HG03469 (cell line): ENCODE results near the gene LDLRAD4.

Experiments
- ATAC-seq: cut with Tn5 transposase; IDR thresholded peaks from one replicate; pipeline ENCODE4 v1.9.1; 2021; ENCODE audit warnings: mild to moderate bottlenecking, moderate library complexity, moderate number of reproducible peaks; ENCODE audit not compliant: unreplicated experiment

LDLRAD4 gene

DNA sequence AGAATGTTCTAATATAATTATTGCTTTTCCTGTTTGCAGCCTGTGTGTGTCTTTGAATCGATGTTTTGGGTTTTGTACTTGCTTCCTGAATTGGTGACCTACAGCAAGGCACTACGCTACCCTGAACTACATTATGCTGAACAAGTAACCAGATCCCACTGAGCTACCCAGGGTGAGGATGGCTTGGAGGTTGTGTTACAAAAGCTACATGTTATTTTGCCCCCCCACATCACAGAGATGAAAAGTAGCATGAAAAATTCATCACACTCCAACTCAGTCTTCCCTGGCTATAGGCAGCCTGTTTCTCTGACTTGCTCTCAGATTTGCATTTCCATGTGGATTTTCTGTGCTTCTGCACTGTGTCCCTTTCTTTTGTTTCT, 162.1 kb downstream of the LDLRAD4 start:
- no peak for ATAC-seq

DNA sequence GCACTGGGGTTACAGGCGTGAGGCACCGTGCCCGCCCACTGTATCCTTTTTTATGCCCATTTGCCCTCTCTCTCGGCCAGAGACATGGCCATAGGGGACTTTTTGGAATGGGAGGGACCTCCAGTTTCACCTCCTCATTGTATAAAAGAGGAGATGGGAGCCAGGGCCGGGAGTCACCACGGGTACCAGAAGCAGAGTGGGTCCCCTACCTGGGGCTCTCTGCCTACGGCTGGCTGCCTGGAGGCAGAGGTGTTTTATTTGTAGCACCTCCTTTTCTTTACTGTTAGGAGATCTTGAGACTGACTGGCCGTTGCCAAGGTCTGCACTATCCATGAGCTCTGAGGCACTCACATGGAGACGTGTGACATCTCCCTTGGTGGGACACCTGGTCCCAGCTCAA, 162.8 kb downstream of the LDLRAD4 start:
- no peak for ATAC-seq

DNA sequence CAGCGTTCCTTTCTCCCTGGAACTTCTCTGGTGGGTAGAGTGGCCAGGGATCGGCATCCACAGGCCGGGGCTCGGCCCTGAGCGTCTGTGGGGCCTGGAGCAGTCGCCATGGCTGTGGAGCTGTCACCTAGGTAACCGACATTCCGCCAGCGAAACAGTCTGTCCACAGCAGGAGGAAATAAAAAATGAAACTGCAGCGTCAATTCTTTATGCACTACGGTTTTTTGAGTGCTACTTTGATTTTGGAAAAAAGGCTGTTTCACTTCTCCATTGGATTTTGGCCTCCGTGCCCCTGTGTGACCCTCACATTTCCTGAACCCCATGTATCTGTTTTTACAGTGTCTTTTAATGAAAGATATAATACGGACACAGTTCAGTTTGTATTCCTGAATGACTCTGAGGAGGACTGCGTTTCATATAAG, 163.4 kb downstream of the LDLRAD4 start:
- ATAC-seq = no peak

DNA sequence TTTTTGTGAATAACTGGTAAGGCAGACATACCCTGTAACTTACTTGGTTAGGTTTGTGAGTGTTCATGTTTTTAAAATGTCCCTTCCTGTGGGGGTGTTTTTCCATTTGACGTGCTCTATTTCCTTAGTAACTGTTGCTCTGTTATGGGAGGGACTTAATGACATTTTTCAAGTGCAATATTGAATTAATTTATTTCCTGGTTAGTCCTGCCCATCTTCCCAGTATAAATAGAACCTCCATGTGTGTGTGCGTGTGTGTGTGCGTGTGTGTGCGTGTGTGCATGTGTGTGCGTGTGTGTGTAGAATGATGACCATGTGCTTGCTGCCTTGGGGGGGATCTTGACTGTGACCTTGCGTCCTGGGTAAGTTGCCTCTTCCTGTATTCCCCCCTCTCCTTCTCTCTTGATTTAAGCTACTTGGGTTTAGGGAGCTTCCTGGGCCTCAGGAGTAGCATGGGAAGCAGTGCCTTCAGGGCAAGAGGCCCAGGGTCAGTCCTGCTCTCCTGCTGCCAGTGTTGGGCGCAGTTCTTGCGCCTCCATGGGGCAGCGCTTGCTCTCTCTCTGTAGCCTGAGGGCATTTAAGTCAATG, 163.9 kb downstream of the LDLRAD4 start:
- ATAC-seq = no peak

DNA sequence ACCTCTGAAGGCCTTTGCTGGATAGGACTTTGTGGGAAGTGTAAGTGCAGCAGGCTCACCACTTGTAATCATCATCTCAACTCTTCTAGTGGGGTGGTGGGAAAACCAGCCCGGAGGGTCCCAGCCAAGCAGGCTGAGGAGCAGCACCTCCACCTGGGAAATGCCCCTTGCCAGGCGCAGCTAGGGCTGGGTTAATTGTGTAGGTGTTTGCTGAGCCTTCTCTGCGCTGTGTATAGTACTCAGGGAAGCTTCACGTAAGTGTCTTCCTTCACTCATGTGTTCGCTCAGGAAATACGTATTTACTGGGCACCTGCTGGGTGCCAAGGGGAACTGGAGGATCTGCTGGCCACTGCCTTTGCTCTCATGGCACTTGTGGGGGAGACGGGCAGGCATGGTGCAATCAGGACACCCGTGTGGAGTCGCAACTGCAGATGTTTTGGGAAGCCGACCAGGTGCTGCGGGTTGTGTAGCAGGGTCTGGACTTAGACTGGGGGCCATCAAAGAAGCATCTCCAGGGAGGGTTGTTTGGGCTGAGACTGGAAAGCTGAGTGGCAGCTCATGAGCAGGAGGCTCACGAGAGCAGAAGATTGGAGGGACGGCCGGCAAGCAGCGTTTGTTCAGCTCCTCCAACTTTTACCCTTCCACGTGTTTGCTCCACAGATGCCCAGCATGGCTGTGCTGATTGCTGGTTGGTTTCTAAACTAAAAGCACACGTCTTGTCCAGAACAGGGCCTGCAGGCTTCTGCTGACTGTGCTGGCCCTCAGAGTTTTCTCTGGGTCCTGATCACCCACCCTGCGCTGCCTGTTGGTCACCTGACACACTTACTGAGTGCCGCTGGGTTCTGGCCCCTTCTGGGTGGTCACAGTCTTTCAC, 164.6 kb downstream of the LDLRAD4 start:
- no peak for ATAC-seq

DNA sequence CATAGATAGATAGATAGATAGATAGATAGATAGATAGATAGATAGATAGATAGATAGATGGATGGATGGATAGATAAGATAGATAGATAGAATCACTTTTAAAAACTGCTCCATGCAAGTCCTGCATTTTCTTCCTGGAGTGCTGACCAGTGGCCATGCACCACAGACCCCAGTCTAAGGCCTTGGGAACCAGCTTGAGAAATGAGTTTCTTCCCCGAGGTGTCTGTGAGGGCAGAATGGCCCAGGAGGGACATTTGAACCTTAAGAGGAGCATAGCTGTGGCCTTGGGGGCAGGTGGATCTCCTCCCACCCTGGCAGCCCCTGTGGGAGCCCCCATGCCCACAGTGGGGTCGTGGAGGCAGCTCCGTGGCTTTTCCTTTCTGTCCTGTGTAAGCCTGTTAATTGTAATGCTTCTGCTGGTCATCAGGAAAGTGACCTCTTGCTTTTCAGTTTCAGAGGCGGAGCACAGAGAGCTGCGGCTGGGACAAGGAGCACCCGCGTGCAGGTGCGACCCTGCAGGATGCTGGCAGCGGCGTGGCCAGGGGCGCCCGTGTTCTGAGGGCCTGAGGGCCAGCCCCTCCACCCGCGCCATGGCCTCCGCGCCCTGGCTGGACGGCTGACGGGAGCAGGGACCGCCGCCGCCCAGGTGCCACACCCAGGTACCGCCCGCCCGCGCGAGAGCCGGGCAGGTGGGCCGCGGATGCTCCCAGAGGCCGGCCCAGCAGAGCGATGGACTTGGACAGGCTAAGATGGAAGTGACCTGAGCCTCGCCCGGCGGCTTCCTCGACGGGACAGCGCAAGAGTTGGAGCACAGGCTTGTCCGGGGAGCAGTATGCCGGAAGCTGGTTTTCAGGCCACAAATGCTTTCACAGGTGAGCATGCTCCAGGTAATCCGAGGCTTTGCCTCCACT, 168.6 kb downstream of the LDLRAD4 start:
- ATAC-seq = no peak

DNA sequence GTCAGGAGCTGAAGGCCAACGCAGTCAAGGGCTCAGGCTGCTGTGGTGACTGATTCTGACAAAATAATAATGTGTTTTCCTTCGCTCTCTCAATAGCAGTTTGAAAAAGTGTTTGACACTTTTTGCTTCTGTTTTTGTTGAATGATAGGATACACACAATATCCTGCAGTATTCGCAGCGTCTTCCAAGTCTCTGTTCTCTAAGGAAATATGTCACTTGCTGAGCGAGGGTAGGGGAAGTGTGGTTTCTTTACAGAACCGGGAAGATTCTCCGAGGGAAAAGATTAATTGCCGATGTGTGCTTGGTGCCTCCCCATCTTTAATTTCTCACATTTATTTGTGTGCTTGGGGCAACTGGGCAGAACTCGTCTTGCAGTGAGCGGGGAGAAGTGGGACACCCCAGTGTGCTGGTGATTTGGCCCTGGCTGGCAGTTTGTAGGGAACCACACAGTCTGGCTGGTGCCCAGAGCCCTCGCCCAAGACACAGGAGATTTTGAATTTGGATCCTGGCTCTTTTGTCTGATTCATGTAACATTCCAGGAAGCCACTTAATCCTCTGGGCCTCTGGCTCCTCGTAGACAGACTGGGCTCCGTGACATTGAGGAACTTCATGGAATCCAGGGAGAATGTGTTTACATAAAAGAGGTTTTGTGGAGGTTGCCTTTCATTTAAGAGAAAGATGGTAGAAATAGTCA, 169.4 kb downstream of the LDLRAD4 start:
- ATAC-seq = no peak

DNA sequence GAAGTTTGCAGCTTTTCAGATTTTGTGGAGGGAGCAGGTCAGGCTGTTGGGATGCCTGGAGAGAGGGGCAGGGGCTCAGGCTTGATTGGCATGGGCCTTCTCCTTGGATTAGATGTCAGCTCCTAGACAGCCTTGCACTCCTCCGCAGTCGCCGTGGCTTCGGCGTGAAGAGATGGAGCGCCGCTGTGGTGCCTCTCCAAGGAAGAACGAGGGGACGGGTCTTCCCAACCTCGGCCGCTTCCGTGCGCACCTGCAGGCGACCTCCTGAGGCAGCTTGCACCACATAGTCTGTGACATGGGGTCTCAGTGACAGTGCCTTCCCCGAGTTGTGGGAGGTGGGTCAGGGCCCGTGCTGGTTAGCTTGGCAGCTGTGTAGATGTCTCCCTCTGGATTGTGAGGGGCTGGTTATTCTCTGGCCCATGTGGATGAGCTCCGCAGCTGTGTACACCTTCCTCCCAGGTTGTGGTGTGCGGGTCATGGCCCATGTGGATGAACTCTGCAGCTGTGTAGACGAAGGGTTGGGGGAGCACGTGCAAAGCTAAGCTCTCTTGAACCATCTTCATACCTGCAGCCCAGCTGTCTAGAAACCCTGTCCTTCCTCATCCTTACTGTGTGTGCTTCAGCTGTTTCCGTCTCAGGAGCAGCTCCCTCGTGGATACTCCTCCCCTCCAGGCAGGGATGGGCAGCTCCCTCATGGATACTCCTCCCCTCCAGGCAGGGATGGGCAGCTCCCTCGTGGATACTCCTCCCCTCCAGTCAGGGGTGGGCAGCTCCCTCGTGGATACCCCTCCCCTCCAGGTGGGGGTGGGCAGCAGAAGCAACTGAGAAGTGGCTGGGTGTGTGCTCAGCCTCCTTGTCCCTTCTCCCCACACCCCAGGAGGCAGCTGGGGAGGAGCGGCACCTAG, 170.3 kb downstream of the LDLRAD4 start:
- no peak for ATAC-seq

DNA sequence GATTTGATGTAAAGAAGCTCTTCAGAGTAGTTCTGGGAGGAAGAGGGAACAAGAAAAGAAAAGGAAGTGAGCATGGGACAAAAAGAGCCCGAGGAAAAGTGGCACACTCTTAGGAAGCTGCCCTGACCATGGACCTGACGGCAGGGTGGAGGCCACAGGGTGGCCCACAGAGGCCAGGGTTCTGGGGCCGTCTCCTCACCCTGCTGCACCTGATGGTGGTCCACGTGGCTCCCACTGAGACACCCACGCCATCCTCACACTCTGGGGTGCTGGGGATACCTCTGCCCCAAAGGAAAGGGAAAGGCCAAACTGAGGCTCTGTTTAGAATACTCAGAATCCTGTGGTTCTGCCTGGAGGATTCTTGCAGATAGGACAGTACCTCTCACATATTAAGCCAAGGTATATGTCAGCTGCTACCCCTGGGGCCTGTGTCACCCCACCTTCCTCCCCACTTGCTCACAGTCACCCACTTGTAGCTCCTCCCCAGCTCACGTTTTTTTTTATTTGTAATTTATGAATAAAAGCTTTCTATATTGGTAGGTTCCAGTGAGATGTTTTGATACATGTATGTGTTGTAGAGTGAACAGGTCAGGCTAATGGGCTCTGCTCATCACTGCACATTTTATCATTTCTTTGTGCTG, 171.1 kb downstream of the LDLRAD4 start:
- no peak for ATAC-seq

DNA sequence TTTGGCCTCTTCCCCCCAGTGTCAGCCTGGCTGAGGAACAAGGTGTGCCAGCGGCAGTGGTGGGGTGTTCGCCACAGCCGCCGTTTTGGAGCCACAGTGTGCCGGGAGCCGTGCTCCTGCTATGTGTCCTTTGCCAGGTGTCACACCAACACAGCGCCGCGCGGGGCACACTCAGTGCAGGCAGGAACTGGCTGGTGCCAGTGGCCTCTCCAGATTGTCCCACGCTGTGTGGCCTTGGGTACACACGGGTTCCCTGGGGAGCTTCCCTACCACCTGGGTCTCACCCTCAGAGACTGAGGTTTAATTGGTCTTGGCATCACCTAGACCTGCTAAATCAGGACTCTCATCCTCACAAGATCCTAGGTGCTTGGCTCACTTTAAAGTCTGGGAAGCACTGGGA, 171.6 kb downstream of the LDLRAD4 start:
- ATAC-seq = no peak

DNA sequence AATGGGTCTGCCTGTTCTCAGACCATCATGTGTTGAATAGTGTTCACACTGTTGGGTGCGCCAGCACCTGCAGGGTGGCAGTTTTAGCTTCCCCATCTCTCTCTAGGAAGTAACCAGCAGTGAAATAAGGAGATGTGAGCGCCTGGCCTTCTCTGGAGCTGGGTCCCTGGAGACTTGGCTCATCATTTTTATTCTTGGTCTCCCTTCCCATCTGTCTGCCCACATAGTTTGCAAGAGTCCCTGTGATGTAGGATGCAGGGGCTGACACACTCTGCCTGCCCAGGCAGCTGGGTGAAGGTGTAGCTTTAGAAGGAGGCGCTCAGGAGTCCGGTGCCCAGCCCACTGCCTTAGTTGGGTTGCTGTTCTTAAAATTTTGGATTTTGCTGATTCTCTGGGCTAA, 172.2 kb downstream of the LDLRAD4 start:
- ATAC-seq = no peak

DNA sequence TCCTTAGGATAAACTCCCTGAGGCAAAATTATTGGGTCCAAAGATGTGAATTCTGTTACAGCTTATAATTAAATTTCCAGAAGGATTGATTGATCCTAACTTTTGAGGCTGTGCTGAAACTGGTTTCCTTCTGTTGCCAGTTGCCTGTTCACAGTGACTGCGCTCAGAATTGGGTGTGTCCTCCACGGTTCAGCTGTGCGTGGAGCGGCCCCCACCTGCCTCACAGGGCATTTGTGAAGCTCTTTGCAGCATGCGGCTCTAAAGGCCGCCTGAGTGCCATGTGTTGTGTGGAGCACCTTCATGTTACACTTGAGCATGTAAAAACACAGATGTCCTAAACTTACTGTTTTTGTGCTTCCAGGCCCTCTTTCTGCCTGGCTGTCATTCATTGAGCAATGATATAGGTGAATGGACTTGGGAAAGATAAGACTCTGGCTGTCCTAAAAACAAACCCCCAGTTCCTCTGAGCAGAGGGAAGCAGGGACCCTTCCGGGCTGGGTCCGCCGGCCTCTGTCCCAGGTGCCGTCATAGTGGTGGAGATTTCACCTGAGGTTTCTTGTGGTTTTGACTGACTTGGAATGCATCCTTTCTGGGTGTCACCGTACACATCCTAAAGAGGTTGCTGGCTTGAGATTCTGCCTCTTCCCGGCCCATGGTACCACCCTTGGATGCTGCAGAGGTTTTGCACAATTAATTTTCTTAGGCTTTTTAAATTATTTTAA, 173.6 kb downstream of the LDLRAD4 start:
- no peak for ATAC-seq

DNA sequence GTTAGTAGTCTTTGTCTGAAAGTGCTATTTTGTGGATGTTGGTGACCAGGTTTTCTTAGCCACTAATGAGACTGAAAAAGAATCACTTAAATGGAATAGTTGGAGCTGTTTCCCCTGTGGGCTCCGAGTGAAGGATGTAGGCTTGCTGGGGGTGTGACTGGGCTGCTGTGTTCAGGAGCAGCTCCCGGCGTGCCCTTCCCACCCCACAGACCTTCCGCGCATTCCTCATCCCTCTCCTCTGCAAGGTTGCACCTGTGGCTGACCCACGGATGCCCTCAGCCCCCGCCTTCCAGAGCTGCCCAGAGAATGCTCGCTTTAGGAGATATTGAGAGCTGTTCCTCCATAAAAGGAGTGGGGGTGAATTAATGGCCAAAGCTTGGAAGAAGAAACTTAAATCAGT, 174.3 kb downstream of the LDLRAD4 start:
- ATAC-seq = no peak

DNA sequence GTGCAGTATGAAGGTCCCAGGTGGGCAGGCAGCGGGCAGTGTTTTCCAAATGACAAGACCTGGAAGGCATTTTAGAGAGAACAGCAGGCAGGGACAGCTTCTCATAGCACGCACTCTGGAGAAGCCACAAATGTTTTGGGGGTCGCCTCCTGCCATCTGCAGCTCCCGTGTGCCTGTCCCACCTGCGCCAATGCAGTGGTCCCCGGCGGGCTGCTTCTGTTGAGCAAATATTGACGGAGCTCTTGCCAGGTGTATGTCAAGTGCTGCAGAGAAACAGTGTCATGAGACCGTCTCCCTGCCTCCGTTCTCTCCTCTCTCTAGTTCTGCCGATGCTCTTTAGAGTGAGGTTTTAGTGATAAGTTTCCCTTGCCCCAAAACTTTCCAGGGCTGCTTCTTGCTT, 174.8 kb downstream of the LDLRAD4 start:
- no peak for ATAC-seq

DNA sequence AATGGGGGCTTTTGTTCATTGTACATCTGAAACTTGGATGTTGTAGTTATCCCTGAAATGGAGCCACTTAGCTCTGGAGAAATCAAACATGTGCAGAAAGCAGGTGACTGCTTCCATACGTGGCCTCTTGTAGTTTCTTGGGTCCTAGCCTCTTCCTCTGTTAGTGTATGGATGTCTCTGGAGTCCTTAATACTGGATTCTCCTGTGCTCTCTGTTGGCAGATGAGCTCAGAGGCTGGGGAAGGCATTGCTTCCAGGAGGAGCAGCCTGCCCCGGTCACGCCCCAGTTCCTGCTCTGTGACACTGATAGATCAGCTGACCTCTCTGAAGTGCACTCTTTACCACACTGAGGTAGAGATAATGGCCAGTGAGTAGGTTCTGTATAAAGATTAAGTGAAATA, 176.2 kb downstream of the LDLRAD4 start:
- no peak for ATAC-seq

DNA sequence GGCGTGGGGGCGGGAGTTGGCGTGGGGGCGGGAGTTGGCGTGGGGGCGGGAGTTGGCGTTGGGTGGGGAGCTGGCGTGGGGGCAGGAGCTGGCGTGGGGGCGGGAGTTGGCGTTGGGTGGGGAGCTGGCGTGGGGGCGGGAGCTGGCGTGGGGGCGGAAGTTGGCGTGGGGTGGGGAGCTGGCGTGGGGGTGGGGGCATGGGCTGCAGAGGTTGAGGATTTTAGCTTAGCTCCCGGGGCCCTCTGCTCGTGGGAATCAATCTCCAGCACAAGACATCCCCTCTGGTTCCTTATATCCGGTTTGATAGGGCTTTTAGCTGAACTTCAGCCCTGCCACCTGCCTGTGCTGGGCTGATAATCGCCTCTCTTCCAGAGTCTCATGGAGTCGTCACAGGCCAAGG, 177.0 kb downstream of the LDLRAD4 start:
- ATAC-seq = no peak

DNA sequence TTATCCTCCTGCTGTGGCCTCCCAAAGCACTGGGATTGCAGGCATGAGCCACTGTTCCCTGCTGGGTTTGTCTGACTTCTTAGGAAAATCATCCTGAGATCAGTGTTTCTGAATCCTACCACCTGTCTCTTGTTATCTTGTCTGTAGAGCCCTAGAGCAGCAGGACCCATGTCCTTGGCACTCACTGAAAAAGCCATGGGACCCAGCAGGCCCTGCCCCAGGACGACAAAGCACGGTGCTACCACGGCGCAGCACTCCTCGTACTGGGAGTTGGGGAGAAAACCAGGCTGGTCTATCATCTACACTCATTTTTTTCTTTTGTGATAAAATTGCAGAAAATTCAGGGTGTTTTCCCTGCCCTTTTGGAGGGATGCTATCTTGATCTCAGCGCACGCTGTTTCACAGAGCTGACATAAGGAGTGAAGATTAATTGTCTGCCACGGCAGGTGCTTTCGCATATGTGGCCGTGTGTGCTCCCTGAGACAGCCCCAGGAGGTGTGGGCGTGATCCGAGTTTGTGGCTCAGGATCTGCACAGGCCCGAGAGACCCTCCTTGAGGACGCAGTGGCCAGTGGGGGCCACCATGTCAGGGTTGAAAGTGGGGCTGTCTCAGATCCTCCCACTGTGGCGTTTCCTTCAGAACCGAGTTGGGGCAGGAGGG, 179.1 kb downstream of the LDLRAD4 start:
- ATAC-seq = no peak

DNA sequence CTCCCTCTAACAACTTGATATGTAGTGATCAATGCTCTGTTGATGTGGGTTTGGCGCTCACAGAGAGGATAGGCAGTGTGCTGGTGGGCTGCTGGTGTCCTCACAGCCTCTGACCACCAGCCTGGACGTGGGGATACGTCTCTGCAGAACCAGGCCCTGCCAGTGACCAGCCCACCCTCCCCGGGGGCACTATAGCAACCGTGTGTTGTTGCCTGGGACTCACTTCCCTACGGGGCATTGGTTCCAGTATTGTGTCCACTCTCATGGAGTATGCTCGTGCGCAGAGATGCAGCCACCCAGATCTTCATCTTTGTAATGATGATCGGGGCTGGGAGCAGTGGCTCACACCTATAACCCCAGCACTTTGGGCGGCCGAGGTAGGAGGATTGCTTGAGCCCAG, 180.1 kb downstream of the LDLRAD4 start:
- ATAC-seq = no peak
